Stimulated activated naive CD8-positive, alpha-beta T cell treated with anti-CD3 and anti-CD28 coated beads, Interleukin-15, amount 100 ng/mL, for 72 hours (primary cell): ENCODE data around the gene RAB28.

ENCODE experiments used
- ATAC-seq: fragments of 150-1000 bp; cut with Tn5 transposase; 2 replicates; pipeline ENCODE4 v1.10.0; 2021; ENCODE audit warnings: mild to moderate bottlenecking, moderate library complexity
- DNase-seq, 2 donors: peaks; one replicate each; pipeline ENCODE4 v3.0.0; 2021 to 2022
- H3K27ac Mint-ChIP-seq, 2 donors: one replicate each; pipeline ENCODE4 v1.8.0; 2022; ENCODE audit warnings: mild to moderate bottlenecking in 2 of 2, mixed read lengths in 2 of 2, moderate library complexity in 2 of 2
- H3K27me3 Mint-ChIP-seq: one replicate; pipeline ENCODE4 v1.8.0; 2022; ENCODE audit warnings: mixed read lengths
- H3K4me1 Mint-ChIP-seq: one replicate; pipeline ENCODE4 v1.8.0; 2022; ENCODE audit warnings: mild to moderate bottlenecking, mixed read lengths
- H3K4me3 Mint-ChIP-seq, 2 donors: one replicate each; pipeline ENCODE4 v1.8.0; 2022; ENCODE audit warnings: mild to moderate bottlenecking in 2 of 2, mixed read lengths in 2 of 2, moderate library complexity in 1 of 2
- H3K9me3 Mint-ChIP-seq, 2 donors: one replicate each; pipeline ENCODE4 v1.8.0; 2022; ENCODE audit warnings: mixed read lengths in 2 of 2

The RAB28 gene

DNA sequence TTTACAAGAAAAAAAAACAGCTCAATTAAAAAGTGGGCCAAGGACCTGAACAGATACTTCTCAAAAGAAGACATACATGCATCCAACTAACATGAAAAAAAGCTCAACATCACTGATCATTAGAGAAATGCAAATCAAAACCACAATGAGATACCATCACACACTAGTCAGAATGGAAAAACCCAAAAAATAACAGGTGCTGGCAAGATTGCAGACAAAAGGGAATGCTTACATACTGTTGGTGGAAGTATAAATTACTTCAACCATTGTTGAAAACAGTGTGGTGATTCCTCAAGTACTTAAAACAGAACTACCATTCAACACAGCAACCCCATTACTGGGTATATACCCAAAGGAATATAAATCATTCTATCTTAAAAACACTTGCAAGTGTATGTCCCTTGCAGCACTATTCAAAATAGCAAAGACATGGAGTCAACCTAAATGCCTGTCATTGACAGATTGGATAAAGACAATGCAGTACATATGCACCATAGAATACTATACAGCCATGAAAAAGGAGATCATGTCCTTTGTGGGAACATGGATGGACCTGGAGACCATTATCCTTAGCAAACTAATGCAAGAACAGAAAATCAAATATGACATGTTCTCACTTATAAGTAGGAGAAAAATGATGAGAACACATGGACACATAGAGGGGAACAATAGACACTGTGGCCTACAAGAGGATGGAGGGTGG is 97.6 kb downstream of the RAB28 start:
- Mint-ChIP-seq H3K27ac (no peak overlapping the region), H3K4me3 (no peak overlapping the region), H3K27me3 (no peaks in the 10 kb centered on the region), H3K9me3 (peaks cover 0 to 13% of the 10 kb centered on the region in 2 donors), H3K4me1 (peaks cover 23% of the 10 kb centered on the region)
- ATAC-seq (no peak), DNase-seq (no peak)

DNA sequence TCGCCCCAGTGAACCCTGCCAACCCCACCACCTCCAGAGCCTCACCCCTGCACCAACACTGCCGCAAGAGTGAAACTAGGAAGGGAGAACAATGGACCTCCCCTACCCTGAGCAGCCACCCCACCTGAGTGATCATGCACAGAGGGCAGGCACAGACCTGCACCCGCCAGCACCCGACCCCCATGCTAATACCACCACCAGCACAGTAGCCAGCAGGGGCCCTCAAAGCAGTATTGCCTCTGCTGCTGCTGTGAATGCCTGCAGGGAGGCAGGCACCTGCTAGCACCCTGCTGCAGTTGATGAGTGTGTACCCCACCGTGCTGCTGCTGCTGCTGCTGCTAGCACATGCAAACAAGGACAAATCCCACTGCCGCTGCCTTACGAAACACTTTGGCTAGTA is 100.1 kb downstream of the RAB28 start:
- H3K4me3 Mint-ChIP-seq, result no peak overlapping the region
- peaks cover 0 to 13% of the 10 kb centered on the region in 2 donors for H3K9me3 Mint-ChIP-seq
- DNase-seq (no peak), ATAC-seq (no peak)
- peak overlapping the region; percentile 23 to 65 for H3K27ac Mint-ChIP-seq
- H3K4me1 Mint-ChIP-seq, result peaks cover 23% of the 10 kb centered on the region
- no peaks in the 10 kb centered on the region for H3K27me3 Mint-ChIP-seq

- ATAC-seq (no peak), DNase-seq (no peak)
- Mint-ChIP-seq H3K9me3 (peaks cover 0 to 4% of the 10 kb centered on the region in 2 donors), H3K27ac (no peak overlapping the region), H3K4me1 (no peaks in the 10 kb centered on the region), H3K27me3 (no peaks in the 10 kb centered on the region), H3K4me3 (no peak overlapping the region)
These were observed 105.0 kb downstream of the RAB28 start for GRCh38 chr4:13378973-13379759.

DNA sequence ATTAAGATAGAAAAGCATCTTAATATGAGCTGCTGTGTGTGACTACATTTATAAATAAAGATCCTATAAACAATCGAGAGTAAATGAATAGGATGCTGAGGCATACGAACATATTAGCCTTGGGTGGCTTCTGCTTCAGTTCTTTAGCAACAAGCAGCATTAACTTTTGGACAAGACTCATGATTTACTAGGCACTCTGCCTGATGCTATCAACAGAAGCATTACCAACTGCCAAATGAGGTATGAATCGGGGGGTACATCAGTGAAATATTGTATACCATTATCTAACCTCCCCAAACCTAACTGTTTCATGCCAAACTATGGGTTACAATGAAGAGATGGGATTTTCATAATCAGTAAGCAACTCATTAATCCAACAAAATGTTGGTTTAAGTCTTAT is 113.1 kb downstream of the RAB28 start:
- Mint-ChIP-seq H3K9me3 (peaks cover 0 to 4% of the 10 kb centered on the region in 2 donors), H3K4me3 (no peak overlapping the region)
- ATAC-seq, result no peak

DNA sequence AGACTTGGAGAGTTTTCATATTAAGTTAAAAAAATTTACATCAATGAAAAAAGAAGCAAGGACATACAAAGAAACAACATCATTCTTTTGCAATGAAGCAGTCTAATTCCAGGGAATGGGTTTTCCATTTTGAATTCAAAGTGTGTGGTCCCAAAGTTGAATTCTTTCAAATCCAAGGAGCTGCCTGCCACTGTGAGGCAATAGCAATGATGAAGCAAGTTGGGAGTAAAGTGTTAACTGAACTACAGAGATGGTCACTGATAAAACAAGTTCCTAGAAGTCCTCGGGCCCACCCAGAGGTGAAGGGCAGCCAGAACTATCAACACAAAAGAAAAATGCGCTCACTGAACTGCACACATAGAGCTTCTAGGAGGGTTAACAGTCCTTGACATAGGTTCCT is 115.9 kb downstream of the RAB28 start:
- ATAC-seq, result no peak
- Mint-ChIP-seq H3K27ac (no peak overlapping the region), H3K4me3 (no peak overlapping the region), H3K4me1 (no peaks in the 10 kb centered on the region), H3K27me3 (no peaks in the 10 kb centered on the region), H3K9me3 (peaks cover 0 to 3% of the 10 kb centered on the region in 2 donors)
- no peak for DNase-seq

More for the DNA sequence above, 113.1 kb downstream of the RAB28 start:
- Mint-ChIP-seq H3K27ac (no peak overlapping the region), H3K27me3 (no peaks in the 10 kb centered on the region), H3K4me1 (no peaks in the 10 kb centered on the region)
- no peak for DNase-seq

GRCh38 chr4:13367691-13368090 is 116.4 kb downstream of the RAB28 start:
- H3K27ac Mint-ChIP-seq, result no peak overlapping the region
- H3K9me3 Mint-ChIP-seq, result peaks cover 0 to 6% of the 10 kb centered on the region in 2 donors

DNA sequence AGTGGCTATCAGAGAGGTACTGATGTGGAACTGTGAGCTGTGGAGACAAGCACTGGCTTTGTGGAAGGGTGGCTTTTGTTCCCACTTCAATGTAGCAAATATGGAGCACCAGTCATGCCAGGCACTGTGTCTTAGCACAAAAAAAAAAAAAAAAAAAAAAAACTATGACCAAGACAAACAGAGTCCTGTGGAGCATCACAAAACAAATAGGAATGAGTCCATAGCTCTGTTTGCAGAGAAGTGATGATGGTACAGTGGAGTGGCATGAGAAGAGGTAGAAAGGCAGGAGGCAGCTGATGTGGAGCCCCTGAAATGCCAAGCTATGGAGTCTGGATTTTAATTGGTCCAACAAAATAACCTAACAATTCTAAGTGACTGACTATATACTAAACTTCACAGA is 116.9 kb downstream of the RAB28 start:
- no peak for DNase-seq
- no peaks in the 10 kb centered on the region for H3K27me3 Mint-ChIP-seq
- no peak for ATAC-seq
- H3K4me1 Mint-ChIP-seq, result no peaks in the 10 kb centered on the region
- H3K4me3 Mint-ChIP-seq, result no peak overlapping the region
- H3K9me3 Mint-ChIP-seq, result peaks cover 0 to 6% of the 10 kb centered on the region in 2 donors
- H3K27ac Mint-ChIP-seq, result no peak overlapping the region

More at GRCh38 chr4:13367691-13368090, 116.4 kb downstream of the RAB28 start:
- H3K4me1 Mint-ChIP-seq, result no peaks in the 10 kb centered on the region
- H3K4me3 Mint-ChIP-seq, result no peak overlapping the region
- no peak for DNase-seq
- no peaks in the 10 kb centered on the region for H3K27me3 Mint-ChIP-seq
- no peak for ATAC-seq

- DNase-seq (no peak), ATAC-seq (no peak)
- no peak overlapping the region for H3K27ac Mint-ChIP-seq
- no peaks in the 10 kb centered on the region for H3K4me1 Mint-ChIP-seq
- no peak overlapping the region for H3K4me3 Mint-ChIP-seq
- H3K9me3 Mint-ChIP-seq, result peaks cover 0 to 6% of the 10 kb centered on the region in 2 donors
- H3K27me3 Mint-ChIP-seq, result no peaks in the 10 kb centered on the region
These were observed 118.9 kb downstream of the RAB28 start for GRCh38 chr4:13365195-13365594.

- ATAC-seq (no peak), DNase-seq (no peak)
- H3K9me3 Mint-ChIP-seq, result peaks cover 0 to 6% of the 10 kb centered on the region in 2 donors
- H3K4me1 Mint-ChIP-seq, result no peaks in the 10 kb centered on the region
- H3K27me3 Mint-ChIP-seq, result no peaks in the 10 kb centered on the region
- H3K27ac Mint-ChIP-seq, result no peak overlapping the region
- no peak overlapping the region for H3K4me3 Mint-ChIP-seq
These were observed 119.5 kb downstream of the RAB28 start for GRCh38 chr4:13364653-13365052.

GRCh38 chr4:13364172-13364571 is 120.0 kb downstream of the RAB28 start:
- no peaks in the 10 kb centered on the region for H3K27me3 Mint-ChIP-seq
- no peaks in the 10 kb centered on the region for H3K4me1 Mint-ChIP-seq
- H3K27ac Mint-ChIP-seq, result no peak overlapping the region
- peaks cover 1 to 6% of the 10 kb centered on the region in 2 donors for H3K9me3 Mint-ChIP-seq
- ATAC-seq, result no peak
- no peak for DNase-seq
- H3K4me3 Mint-ChIP-seq, result no peak overlapping the region

- DNase-seq (no peak), ATAC-seq (no peak)
- Mint-ChIP-seq H3K27me3 (no peaks in the 10 kb centered on the region), H3K9me3 (peaks cover 6% of the 10 kb centered on the region in 2 donors), H3K4me3 (no peak overlapping the region), H3K27ac (no peak overlapping the region), H3K4me1 (no peaks in the 10 kb centered on the region)
These were observed 124.3 kb downstream of the RAB28 start for GRCh38 chr4:13359809-13360208.

DNA sequence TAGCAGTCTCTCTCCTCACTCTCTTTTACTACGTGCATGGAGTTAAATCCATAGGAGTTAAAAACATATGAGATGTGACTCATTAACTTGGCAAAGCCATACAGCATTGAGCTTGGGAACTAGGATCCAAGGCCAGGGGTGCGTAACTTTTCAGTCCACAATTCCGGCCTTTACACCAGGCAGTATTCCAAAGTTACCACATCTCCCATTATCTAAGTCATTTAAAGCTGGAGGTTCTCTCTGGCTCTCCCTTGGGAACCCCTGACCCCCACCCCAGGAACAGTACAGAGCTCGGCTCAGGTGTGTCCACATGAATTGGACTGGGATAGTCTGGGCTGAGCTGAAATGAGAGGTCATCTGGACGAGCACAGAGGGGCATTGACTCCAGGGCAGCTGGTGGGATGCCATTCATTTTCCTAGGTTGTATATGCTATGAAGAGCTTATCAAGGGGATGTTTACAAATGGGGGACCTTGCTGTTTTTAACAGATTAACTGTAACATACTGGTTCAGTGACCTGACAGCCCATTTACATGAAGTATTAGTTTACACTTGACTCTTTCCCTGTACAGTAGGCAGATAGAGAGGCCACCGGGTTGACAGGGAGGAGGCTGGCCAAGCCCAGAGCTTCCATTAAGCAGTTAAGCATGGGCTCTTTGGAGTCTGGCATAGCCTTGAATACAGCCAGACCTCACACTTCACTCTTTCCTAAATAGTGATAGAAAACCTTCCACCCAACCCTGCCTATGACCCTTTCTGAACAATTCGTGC is 128.8 kb downstream of the RAB28 start:
- ATAC-seq (no peak), DNase-seq (no peak)
- Mint-ChIP-seq H3K27me3 (no peaks in the 10 kb centered on the region), H3K9me3 (peaks cover 7 to 14% of the 10 kb centered on the region in 2 donors), H3K4me1 (no peaks in the 10 kb centered on the region), H3K27ac (no peak overlapping the region), H3K4me3 (no peak overlapping the region)

GRCh38 chr4:13349096-13349495 is 135.0 kb downstream of the RAB28 start:
- no peak overlapping the region for H3K27ac Mint-ChIP-seq
- no peak for DNase-seq
- H3K27me3 Mint-ChIP-seq, result no peaks in the 10 kb centered on the region
- ATAC-seq, result no peak
- no peaks in the 10 kb centered on the region for H3K4me1 Mint-ChIP-seq
- no peak overlapping the region for H3K4me3 Mint-ChIP-seq
- peaks cover 17% of the 10 kb centered on the region in 2 donors for H3K9me3 Mint-ChIP-seq

- Mint-ChIP-seq H3K4me3 (no peak overlapping the region), H3K27me3 (no peaks in the 10 kb centered on the region), H3K9me3 (peaks cover 14 to 17% of the 10 kb centered on the region in 2 donors), H3K4me1 (no peaks in the 10 kb centered on the region), H3K27ac (no peak overlapping the region)
- DNase-seq, result no peak
- no peak for ATAC-seq
These were observed 135.9 kb downstream of the RAB28 start for GRCh38 chr4:13348216-13348615.

- Mint-ChIP-seq H3K9me3 (peaks cover 8 to 17% of the 10 kb centered on the region in 2 donors), H3K4me1 (no peaks in the 10 kb centered on the region), H3K27ac (no peak overlapping the region), H3K4me3 (no peak overlapping the region), H3K27me3 (no peaks in the 10 kb centered on the region)
- DNase-seq, result no peak
- no peak for ATAC-seq
These were observed 136.5 kb downstream of the RAB28 start for GRCh38 chr4:13347517-13348125.
